H9 (cell line): Measurements from ENCODE around the gene ADGB. TPM values are rescaled to one million over a fixed set of nuclear protein-coding genes. Genes with fewer than 3 reads are reported as not detected.

ENCODE experiments used
- DNase-seq: peaks from one replicate; pipeline ENCODE4 v3.0.0-alpha.2; 2017
- H2AFZ ChIP-seq: one replicate; pipeline ENCODE4 v1.6.1; 2013; ENCODE audit warnings: mild to moderate bottlenecking, low read length, control low read depth, moderate library complexity
- H2AK5ac ChIP-seq: 2 replicates; pipeline ENCODE4 v1.6.1; 2013; ENCODE audit warnings: low read length, control low read depth, mixed read lengths; ENCODE audit not compliant: insufficient read length
- H2BK120ac ChIP-seq: one replicate; pipeline ENCODE4 v1.6.1; 2013; ENCODE audit warnings: low read depth, mild to moderate bottlenecking, low read length, control low read depth, inconsistent platforms; ENCODE audit not compliant: poor library complexity, severe bottlenecking
- H2BK12ac ChIP-seq: 2 replicates; pipeline ENCODE4 v1.6.1; 2013; ENCODE audit warnings: low read length, control low read depth, mixed read lengths, low read depth; ENCODE audit not compliant: insufficient read length
- H2BK15ac ChIP-seq: 2 replicates; pipeline ENCODE4 v1.6.1; 2013; ENCODE audit warnings: low read depth, low read length, control low read depth
- H2BK20ac ChIP-seq: one replicate; pipeline ENCODE4 v1.6.1; 2013; ENCODE audit warnings: low read depth, mild to moderate bottlenecking, low read length, control low read depth, inconsistent platforms; ENCODE audit not compliant: poor library complexity, severe bottlenecking
- H2BK5ac ChIP-seq: 2 replicates; pipeline ENCODE4 v1.6.1; 2013; ENCODE audit warnings: low read length, control low read depth, mixed read lengths; ENCODE audit not compliant: insufficient read length
- H3K14ac ChIP-seq: 2 replicates; pipeline ENCODE4 v1.6.1; 2013; ENCODE audit warnings: low read length, control low read depth; ENCODE audit not compliant: insufficient read depth
- H3K18ac ChIP-seq: 2 replicates; pipeline ENCODE4 v1.6.1; 2013; ENCODE audit warnings: low read depth, mild to moderate bottlenecking, mixed read lengths, low read length, control low read depth; ENCODE audit not compliant: insufficient read length
- H3K23ac ChIP-seq: 2 replicates; pipeline ENCODE4 v1.6.1; 2013; ENCODE audit warnings: low read length, control low read depth, mixed read lengths, low read depth; ENCODE audit not compliant: insufficient read length
- H3K23me2 ChIP-seq: 2 replicates; pipeline ENCODE4 v1.6.1; 2013; ENCODE audit warnings: low read depth, mild to moderate bottlenecking, mixed read lengths, low read length, control low read depth; ENCODE audit not compliant: insufficient read length, poor library complexity, severe bottlenecking
- H3K27ac ChIP-seq: 2 replicates; pipeline ENCODE4 v1.5.1; 2013; ENCODE audit warnings: low read length, control low read depth, mixed read lengths, low read depth; ENCODE audit not compliant: insufficient read length
- H3K27me3 ChIP-seq: 2 replicates; pipeline ENCODE4 v1.6.1; 2013; ENCODE audit warnings: low read length, control low read depth, inconsistent platforms; ENCODE audit not compliant: insufficient read depth
- H3K4ac ChIP-seq: 2 replicates; pipeline ENCODE4 v1.6.1; 2013; ENCODE audit warnings: low read depth, mild to moderate bottlenecking, control low read depth, inconsistent platforms, low read length, moderate library complexity
- H3K4me1 ChIP-seq: 2 replicates; pipeline ENCODE4 v1.6.1; 2013; ENCODE audit warnings: low read length, control low read depth, inconsistent platforms; ENCODE audit not compliant: insufficient read depth
- H3K4me2 ChIP-seq: 2 replicates; pipeline ENCODE4 v1.6.1; 2013; ENCODE audit warnings: low read length, control low read depth, mixed read lengths; ENCODE audit not compliant: insufficient read length, insufficient read depth
- H3K56ac ChIP-seq: 2 replicates; pipeline ENCODE4 v1.6.1; 2013; ENCODE audit warnings: low read depth, mild to moderate bottlenecking, mixed read lengths, low read length, control low read depth; ENCODE audit not compliant: insufficient read length
- H3K79me1 ChIP-seq: 2 replicates; pipeline ENCODE4 v1.6.1; 2013; ENCODE audit warnings: low read depth, mild to moderate bottlenecking, moderate library complexity, low read length, control low read depth, inconsistent platforms; ENCODE audit not compliant: insufficient read depth, poor library complexity, severe bottlenecking
- H3K79me2 ChIP-seq: 2 replicates; pipeline ENCODE4 v1.6.1; 2013; ENCODE audit warnings: low read length, control low read depth, inconsistent platforms; ENCODE audit not compliant: insufficient read depth
- H3K9ac ChIP-seq: 2 replicates; pipeline ENCODE4 v1.6.1; 2013; ENCODE audit warnings: low read length, control low read depth, mixed read lengths; ENCODE audit not compliant: insufficient read length; ENCODE audit errors: extremely low read depth
- H3K9me3 ChIP-seq: one replicate; pipeline ENCODE4 v1.6.1; 2013; ENCODE audit warnings: low read depth, low read length, inconsistent platforms; ENCODE audit not compliant: control insufficient read depth
- H3T11ph ChIP-seq: one replicate; pipeline ENCODE4 v1.6.1; 2013; ENCODE audit warnings: mild to moderate bottlenecking, low read length, control low read depth, inconsistent platforms
- H4K20me1 ChIP-seq: one replicate; pipeline ENCODE4 v1.6.1; 2013; ENCODE audit not compliant: control insufficient read depth, insufficient read length, insufficient read depth
- H4K5ac ChIP-seq: 2 replicates; pipeline ENCODE4 v1.6.1; 2013; ENCODE audit warnings: low read depth, mild to moderate bottlenecking, mixed read lengths, low read length, control low read depth; ENCODE audit not compliant: insufficient read length
- H4K8ac ChIP-seq: replicated peaks from 2 replicates; pipeline ENCODE4 v1.6.1; 2013; ENCODE audit warnings: low read length, control low read depth, mixed read lengths, low read depth; ENCODE audit not compliant: insufficient read length
- H4K91ac ChIP-seq: 2 replicates; pipeline ENCODE4 v1.6.1; 2013; ENCODE audit warnings: low read depth, mild to moderate bottlenecking, moderate library complexity, mixed read lengths, low read length, control low read depth; ENCODE audit not compliant: insufficient read length
- H3K27ac Mint-ChIP-seq, 3 experiments: 2 replicates in 2 of 3; 3 replicates in 1 of 3; pipeline ENCODE4 v1.8.0; 2020 to 2021; ENCODE audit warnings: mixed read lengths in 3 of 3, mild to moderate bottlenecking in 1 of 3, moderate library complexity in 1 of 3
- H3K27me3 Mint-ChIP-seq: 2 replicates; pipeline ENCODE4 v1.8.0; 2021; ENCODE audit warnings: low read depth, mild to moderate bottlenecking, moderate library complexity, mixed read lengths
- H3K36me3 Mint-ChIP-seq, 3 experiments: 2 replicates in 2 of 3; 3 replicates in 1 of 3; pipeline ENCODE4 v1.8.0; 2020 to 2021; ENCODE audit warnings: low read depth in 3 of 3, mixed read lengths in 3 of 3; ENCODE audit not compliant: insufficient read depth in 1 of 3
- H3K4me1 Mint-ChIP-seq, 2 experiments: 2 replicates each; pipeline ENCODE4 v1.8.0; 2020; ENCODE audit warnings: mixed read lengths in 2 of 2
- H3K4me3 Mint-ChIP-seq, 2 experiments: 2 replicates in 1 of 2; 3 replicates in 1 of 2; pipeline ENCODE4 v1.8.0; 2020 to 2021; ENCODE audit warnings: mild to moderate bottlenecking in 2 of 2, mixed read lengths in 2 of 2, moderate library complexity in 1 of 2
- H3K9me3 Mint-ChIP-seq, 2 experiments: 2 replicates in 1 of 2; 3 replicates in 1 of 2; pipeline ENCODE4 v1.8.0; 2020; ENCODE audit warnings: mild to moderate bottlenecking in 2 of 2, mixed read lengths in 2 of 2, moderate library complexity in 1 of 2
- WGBS: extraction: QIAGEN DNeasy Blood & Tissue Kit; methylation state at CpG from one replicate; pipeline ENCODE4 v1.1.7; 2013; ENCODE audit warnings: missing lambda C conversion rate, low lambda C conversion rate, mixed read lengths; ENCODE audit not compliant: insufficient read length; ENCODE audit errors: extremely low coverage; 5-methylcytosine and 5-hydroxymethylcytosine counted together
- total RNA-seq: library from RNA; stranded (reverse); gene quantifications from 2 replicates; pipeline ENCODE4 v1.2.1, GENCODE V29; 2021
- TF ChIP-seq, protein P1 (sequence below): fragments of 200-600 bp; sonication (generic); conservative IDR thresholded peaks from 3 replicates; pipeline ENCODE4 v1.8.0; 2021; ENCODE audit warnings: antibody characterized with exemption, mild to moderate bottlenecking

The ADGB gene
- total RNA-seq, 1 experiment from 2014 or later: not detected

DNA sequence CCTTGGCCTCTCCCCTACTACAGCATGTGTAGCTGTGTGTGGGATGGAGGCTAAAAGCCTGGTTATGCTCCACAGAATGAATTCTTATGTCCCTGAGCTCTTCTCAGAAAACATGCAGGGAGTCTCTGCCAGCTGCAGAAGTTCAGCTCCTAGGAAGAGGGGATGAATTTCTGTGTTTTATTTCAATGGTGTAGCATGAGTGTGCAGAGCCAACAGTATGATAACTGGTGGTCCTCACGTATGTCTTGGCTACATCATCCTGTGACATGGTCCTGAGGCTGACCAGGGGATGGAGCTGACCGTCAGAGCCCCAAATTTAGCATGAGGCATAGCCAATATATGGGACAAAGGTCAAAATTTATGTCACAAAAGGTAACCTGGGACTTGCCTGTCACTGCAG, 266.1 kb downstream of the ADGB start:
- H3K9ac ChIP-seq: no peak overlapping the region
- no peak overlapping the region for H2AFZ ChIP-seq
- no peak overlapping the region for H2AK5ac ChIP-seq
- H3K79me2 ChIP-seq: no peaks in the 10 kb centered on the region
- H2BK20ac ChIP-seq: no peak overlapping the region
- H2BK5ac ChIP-seq: no peak overlapping the region
- H4K20me1 ChIP-seq: no peaks in the 10 kb centered on the region
- H3K4me2 ChIP-seq: no peak overlapping the region
- H4K5ac ChIP-seq: no peak overlapping the region
- no peak overlapping the region for H3K14ac ChIP-seq
- H4K91ac ChIP-seq: no peak overlapping the region
- no peak overlapping the region for H2BK15ac ChIP-seq
- H2BK12ac ChIP-seq: no peak overlapping the region
- no peaks in the 10 kb centered on the region for H3K27me3 ChIP-seq
- no peak overlapping the region; a peak in 1 of 7 replicates for H3K27ac Mint-ChIP-seq
- TF ChIP-seq, protein P1, sequence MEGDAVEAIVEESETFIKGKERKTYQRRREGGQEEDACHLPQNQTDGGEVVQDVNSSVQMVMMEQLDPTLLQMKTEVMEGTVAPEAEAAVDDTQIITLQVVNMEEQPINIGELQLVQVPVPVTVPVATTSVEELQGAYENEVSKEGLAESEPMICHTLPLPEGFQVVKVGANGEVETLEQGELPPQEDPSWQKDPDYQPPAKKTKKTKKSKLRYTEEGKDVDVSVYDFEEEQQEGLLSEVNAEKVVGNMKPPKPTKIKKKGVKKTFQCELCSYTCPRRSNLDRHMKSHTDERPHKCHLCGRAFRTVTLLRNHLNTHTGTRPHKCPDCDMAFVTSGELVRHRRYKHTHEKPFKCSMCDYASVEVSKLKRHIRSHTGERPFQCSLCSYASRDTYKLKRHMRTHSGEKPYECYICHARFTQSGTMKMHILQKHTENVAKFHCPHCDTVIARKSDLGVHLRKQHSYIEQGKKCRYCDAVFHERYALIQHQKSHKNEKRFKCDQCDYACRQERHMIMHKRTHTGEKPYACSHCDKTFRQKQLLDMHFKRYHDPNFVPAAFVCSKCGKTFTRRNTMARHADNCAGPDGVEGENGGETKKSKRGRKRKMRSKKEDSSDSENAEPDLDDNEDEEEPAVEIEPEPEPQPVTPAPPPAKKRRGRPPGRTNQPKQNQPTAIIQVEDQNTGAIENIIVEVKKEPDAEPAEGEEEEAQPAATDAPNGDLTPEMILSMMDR: no peak
- no peak overlapping the region for H4K8ac ChIP-seq
- no peak overlapping the region for H3K4me3 Mint-ChIP-seq
- no peaks in the 10 kb centered on the region for H3K79me1 ChIP-seq
- H3K18ac ChIP-seq: no peak overlapping the region
- DNase-seq: no peak
- H3K27ac ChIP-seq: no peak overlapping the region
- H3K56ac ChIP-seq: no peak overlapping the region
- no peaks in the 10 kb centered on the region for H3K9me3 ChIP-seq
- no peaks in the 10 kb centered on the region for H3K23me2 ChIP-seq
- H3K36me3 Mint-ChIP-seq: no peaks in the 10 kb centered on the region
- H3K4me1 ChIP-seq: no peaks in the 10 kb centered on the region
- no peak overlapping the region for H3T11ph ChIP-seq
- H3K23ac ChIP-seq: no peak overlapping the region
- no peaks in the 10 kb centered on the region for H3K9me3 Mint-ChIP-seq
- H2BK120ac ChIP-seq: no peak overlapping the region
- no peak overlapping the region for H3K4ac ChIP-seq
- WGBS: no CpG with 5 or more reads among the region's 2 CpGs
- no peaks in the 10 kb centered on the region for H3K27me3 Mint-ChIP-seq
- no peaks in the 10 kb centered on the region for H3K4me1 Mint-ChIP-seq

Other genes with a start within 250 kb of the ADGB start
- 4.7 and 4.9 TPM in 2 replicates for gene RAB32, start 55.1 kb upstream of the ADGB start, total RNA-seq